Measurements from ENCODE around the gene RPS3A. TPM values are rescaled to one million over a fixed set of nuclear protein-coding genes. Genes with fewer than 3 reads are reported as not detected.
"Not testable (repeated sequence)": the region's sequence is repeated elsewhere in the genome, so short reads cannot be mapped to it uniquely, and the experiment has no call there.

The RPS3A gene
- total RNA-seq, 1 donor from 2014 or later, result 3,119 TPM

DNA sequence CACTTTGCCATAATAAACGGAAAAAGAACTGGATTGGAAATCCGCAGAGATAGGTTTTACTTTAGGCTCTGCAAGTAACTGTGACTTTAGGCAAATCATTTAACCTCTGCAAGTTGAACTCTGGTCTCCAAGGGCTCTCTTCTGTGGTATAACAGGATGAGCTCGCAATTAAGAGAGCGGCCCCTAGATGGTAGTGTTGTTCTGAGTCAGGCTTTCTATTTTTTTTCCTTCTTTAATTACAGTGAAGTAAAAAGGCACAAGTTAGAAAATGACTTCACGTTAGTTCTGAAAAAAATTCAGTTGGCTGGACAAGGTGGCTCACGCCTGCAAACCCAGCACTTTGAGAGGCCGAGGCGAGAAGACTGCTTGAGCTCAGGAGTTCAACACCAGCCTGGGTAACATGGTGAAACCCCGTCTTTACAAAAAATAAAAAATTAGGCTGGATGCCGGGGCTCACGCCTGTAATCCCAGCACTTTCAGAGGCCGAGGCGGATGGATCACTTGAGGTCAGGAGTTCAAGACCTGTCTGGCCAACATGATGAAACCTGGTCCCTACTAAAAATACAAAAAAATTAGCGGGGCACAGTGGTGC is 18.0 kb downstream of the RPS3A start:
- peak; percentile 56 for DNase-seq

DNA sequence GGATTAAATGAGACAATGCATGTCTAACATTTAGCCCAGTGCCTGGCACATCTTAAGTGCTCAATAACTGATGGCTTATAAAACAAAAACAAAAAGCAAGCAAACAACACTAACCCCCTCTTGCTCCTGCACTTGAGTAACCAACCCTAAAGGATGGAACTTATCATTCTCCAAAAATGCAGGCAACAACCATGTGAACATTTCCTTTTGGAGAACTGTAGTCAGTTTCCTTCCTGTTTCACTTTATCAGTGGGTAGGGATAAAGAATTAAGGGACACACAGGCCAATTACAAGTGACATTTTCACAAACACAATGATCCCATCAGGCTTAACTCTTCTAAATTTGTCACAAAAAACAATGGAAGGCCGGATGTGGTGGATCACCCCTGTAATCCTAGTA is 30.4 kb downstream of the RPS3A start:
- no peak for DNase-seq

DNA sequence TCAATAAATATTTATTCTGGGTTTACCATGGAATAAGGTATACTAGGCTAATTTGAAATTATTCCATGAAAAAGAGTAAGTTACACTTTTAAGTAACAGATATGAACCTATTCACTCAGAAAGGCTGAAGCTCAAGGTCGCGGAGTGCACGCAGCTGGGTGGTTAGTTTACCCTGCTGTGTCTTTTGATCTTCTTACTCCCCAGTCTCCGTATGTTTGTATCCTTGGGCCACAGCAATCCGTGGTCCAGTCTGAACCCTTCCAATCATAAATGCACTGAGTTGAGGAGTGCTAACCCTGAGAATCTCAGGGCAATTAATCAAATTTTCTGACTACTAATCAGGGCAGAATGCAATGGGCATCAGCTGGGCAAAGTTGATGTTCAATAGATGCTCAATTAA is 33.9 kb downstream of the RPS3A start:
- DNase-seq, result no peak

DNA sequence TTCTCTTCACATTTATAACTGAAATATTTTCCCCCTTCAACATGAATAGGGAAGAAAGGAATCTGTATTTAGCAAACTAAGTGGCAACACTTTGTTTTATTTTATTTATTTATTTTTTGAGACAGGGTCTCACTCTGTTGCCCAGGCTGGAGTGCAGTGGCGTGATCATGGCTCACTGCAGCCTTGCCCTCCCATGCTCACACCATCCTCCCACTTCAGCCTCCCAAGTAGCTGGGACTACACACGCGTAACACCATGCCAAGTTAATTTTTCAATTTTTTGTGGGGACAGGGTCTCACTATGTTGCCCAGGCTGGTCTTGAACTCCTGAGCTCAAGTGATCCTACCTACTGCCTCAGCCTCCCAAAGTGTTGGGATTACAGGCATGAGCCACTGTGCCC is 36.6 kb downstream of the RPS3A start:
- not testable (repeated sequence) for DNase-seq

DNA sequence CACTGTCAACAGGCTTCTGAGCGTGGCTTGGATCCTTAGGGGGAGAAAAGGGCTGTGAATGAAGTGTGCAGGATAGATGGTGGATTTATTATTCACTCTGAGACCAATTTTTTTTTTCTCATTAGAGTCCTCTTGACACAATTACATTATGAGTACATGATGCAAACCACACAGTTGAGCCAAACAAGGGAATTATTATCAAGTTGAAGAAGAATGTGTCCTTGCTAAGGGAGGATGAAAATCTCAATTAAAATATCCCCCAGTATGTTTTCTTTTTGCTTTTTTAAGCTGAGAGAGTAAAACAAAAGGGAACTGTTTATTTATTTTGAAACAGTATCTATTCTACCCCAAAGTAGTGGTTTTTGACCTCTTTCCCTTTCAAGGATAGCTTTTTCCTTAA is 40.4 kb downstream of the RPS3A start:
- no peak for DNase-seq

DNA sequence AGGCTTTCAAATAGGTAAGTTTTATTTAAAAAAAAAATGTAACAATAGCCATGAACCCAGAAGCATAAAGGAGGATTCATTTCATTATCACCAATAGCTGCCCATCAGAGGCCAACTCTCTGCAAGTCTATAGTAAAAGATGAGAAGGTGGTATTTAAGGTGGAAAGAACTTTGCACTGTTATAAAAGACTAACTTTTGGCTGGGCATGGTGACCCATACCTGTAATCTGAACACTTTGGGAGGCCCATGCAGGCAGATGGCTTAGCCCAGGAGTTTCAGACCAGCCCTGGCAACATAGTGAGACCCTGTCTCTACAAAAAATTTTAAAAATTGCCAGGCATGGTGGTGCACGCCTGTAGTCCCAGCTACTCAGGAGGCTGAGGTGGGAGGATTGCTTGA is 43.3 kb downstream of the RPS3A start:
- DNase-seq, result no peak

DNA sequence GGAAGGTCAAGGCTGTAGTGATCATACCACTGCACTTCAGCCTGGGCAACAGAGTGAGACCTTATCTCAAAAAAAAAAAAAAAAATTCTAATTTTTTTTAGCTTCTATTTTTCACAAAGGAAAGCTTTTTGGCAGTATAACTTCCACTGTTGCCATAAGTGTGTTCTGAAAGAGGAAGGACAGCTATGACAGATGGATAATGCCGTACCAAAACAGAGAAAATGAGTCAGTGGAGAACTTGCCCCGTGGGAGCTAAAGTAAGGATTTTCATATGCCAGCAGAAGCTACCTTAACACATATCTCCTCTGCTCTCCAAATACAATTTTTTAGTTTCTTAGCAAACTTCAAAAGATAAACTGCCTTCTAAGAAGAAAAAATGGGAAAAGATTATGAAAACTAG is 43.7 kb downstream of the RPS3A start:
- DNase-seq, result no peak

DNA sequence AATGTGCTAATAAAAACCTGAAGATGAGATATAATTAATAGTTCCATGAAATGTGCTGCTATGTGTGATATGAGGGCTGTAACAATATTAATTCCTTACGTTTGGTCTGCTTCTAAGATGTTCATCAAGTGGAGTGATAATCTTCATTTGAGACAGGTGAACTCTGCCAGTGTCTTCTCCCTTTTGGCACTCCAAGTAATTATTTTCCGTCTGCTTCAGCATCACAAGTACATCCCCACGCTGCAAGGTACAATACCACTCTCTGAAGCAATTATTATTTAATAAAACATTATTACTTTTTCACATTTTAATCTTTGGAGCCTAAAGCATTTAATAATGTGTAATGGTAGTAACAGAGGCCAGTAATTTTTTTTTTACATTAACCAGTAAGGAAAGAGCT is 44.4 kb downstream of the RPS3A start:
- no peak for DNase-seq

DNA sequence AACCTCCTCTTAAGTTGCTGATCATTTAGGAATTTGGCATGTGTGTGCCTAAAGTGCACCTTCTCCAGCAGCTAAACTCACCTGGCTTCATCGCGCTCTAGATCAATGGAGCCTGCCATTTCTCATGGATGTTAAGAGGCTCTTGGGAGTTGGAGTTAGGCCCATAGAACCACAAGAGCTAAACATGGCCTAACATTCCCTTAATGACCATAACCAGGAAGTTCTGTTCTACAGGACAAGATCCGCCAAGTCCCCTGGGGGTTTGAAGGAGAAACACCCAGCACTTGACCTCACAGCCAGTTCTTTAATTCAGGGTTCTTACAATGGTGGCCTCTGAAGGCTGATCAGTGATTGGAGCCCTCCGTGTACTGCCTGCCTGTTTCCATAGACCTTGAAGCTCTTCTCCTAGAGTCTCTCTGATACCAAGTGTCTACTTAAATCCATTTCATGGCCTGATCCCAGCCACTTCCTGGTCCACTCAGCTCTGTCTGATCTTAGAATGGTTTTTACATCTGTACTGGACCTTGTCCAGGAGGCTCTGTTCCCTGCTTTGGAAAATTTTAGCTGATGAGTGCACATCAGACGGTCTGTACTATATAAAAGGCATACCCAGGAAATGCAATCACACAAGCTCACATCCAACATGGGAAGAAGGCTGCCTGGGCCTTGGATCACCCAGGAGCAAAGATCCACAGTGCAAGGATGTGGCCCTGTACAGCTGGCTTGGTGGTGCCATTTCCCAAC is 45.1 kb downstream of the RPS3A start:
- DNase-seq, result no peak

DNA sequence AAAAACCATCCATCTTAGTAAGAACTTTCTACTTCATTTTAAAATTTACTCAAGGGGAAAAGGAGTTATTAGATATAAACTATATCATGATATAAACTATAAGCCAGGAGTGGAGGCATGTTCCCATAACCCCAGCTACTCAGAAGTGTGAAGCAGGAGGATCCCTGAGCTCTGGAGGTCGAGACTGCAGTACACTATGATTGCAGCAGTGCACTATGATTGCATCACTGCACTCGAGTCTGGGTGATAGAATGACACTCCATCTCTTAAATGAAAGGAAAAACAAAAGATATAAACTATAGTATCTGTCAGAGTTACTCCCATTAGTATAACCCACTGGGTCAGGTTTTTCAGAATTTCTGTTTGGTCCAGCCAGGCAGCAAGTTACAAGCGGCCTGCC is 47.6 kb downstream of the RPS3A start:
- no peak for DNase-seq

DNA sequence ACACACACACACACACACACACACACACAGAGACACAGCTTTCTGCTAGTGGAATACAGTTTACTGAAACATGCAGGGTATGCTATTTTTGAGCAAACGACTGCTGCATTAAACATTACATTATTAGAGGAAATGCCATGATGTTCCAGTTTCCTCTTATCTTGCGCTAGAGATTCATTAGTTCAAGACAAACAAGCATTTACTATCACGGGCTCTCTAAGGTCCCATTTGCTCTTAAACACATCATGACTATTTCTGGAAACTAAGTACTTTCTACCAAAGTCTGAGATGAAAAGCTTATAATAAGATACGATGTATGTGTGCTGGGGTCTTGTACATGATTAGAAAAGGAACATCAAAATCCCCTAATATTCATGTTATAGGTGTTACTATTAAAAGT is 48.8 kb downstream of the RPS3A start:
- DNase-seq, result no peak

DNA sequence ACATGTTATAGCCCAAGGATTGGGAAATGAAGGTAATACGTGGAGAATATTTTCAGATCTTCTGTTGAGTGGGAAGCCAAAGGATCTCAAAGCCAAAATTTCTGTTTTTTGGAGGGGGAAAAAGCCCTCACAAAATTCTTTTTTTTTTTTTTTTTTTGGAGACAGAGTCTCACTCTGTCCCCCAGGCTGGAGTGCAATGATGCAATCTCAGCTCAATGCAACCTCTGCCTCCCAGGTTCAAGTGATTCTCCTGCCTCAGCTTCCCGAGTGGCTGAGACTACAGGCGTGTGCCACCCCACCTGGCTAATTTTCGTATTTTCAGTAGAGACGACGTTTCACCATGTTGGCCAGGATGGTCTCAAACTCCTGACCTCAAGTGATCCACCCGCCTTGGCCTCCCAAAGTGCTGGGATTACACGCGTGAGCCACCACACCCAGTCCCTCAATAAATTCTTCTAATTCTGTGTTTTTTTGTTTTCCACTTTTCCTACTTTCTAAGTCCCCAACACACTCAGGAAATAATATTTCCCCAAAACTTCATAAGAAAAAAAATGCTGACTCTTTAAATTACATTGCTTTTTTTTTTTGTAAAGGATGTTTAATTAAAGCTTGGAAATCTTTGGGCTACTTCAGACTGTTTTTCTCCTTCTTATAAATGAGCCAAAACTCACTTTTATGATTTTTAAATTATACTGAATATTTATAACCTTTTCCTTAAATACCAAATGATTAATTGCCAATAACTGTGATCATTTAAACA is 51.6 kb downstream of the RPS3A start:
- DNase-seq, result no peak

DNA sequence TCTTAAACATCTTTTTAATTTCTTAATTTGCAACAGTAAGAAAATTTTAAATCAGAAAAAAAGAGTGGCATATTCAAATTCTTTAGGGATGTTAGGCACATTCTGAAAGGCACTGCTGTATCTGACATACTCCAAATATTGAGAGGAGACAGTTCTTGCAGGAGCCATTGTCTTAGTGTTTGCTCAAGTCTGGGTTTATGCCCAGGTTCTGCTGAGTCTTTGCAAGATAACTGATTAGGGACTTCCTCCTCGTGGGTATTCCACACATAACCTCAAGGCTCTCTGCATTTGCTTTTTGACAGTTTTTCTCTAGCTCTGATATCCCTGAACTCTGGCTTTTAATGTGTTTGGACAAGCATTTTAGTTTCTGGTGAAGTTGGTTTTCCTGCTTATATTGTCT is 52.6 kb downstream of the RPS3A start:
- DNase-seq, result no peak

DNA sequence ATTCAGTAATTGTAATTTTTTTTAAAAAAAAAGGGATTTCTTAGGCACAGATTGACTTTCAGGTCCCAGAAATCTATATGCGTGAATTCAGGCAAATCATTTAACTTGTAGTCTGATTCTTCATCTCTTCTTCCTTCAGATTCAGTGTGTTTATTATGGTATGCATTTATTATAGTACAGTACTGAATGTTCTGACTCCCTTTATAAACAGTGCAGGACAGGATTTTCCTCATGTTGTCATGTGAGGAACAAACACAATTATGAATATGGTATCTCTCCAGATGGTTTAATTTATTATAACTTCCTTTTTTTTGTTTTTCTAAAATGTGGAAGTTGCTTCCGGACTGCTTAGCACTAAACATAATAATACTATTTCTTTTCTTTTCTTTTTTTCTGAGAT is 54.2 kb downstream of the RPS3A start:
- DNase-seq, result no peak

Small RNAs within 50 kb of the gene (small RNA-seq; reads per million reads assigned to genes)
- gene SNORD73A (ENCODE audit: low replicate concordance), result not detected
- 1.9 reads per million, percentile 85 among the genes with 10 or more reads in this experiment for gene SNORD73B (ENCODE audit: low replicate concordance)

Other genes starting within 250 kb of the RPS3A start
- 70.5 TPM for gene LRBA, start 84.3 kb upstream of the RPS3A start, total RNA-seq
- not detected for gene PRSS48, start 177.5 kb downstream of the RPS3A start, total RNA-seq
- 47.8 TPM for gene SH3D19, start 226.0 kb downstream of the RPS3A start, total RNA-seq

All from skin of body (tissue), 3 donors.